WTC11 (cell line): ENCODE measurements around the gene KRT83.

Experiments used
- AFF4 ChIP-seq: sonication (generic); formaldehyde crosslinking; IDR thresholded peaks from 2 replicates; pipeline ENCODE4 v1.8.1; 2023; ENCODE audit warnings: mild to moderate bottlenecking, missing genetic modification reagents, borderline replicate concordance
- ARID4B ChIP-seq: sonication (generic); formaldehyde crosslinking; IDR thresholded peaks from 2 replicates; pipeline ENCODE4 v1.8.0; 2023; ENCODE audit warnings: missing genetic modification reagents, mild to moderate bottlenecking, borderline replicate concordance
- CREB1 ChIP-seq: sonication (generic); formaldehyde crosslinking; IDR thresholded peaks from 2 replicates; pipeline ENCODE4 v1.8.0; 2023; ENCODE audit warnings: mild to moderate bottlenecking, missing genetic modification reagents
- CTCF ChIP-seq: fragments of 200-600 bp; IDR thresholded peaks from 2 replicates; pipeline ENCODE4 v1.8.0; 2022; ENCODE audit warnings: antibody characterized with exemption
- E2F1 ChIP-seq: sonication (generic); formaldehyde crosslinking; IDR thresholded peaks from 2 replicates; pipeline ENCODE4 v1.8.0; 2022; ENCODE audit warnings: mild to moderate bottlenecking, missing genetic modification reagents
- ELF4 ChIP-seq: sonication (generic); formaldehyde crosslinking; IDR thresholded peaks from 2 replicates; pipeline ENCODE4 v1.8.1; 2022; ENCODE audit warnings: low read depth, mild to moderate bottlenecking, moderate library complexity, missing genetic modification reagents
- GTF2I ChIP-seq: fragments of 250-450 bp; sonication (Bioruptor Pico); conservative IDR thresholded peaks from 2 replicates; pipeline ENCODE4 v1.4.0; 2021; ENCODE audit warnings: mild to moderate bottlenecking
- JUN ChIP-seq: sonication (generic); formaldehyde crosslinking; IDR thresholded peaks from 2 replicates; pipeline ENCODE4 v1.8.0; 2023; ENCODE audit warnings: mild to moderate bottlenecking, missing genetic modification reagents
- SP1 ChIP-seq: sonication (generic); formaldehyde crosslinking; conservative IDR thresholded peaks from 2 replicates; pipeline ENCODE4 v1.8.1; 2022; ENCODE audit warnings: missing genetic modification reagents
- ZNF416 ChIP-seq: fragments of 250-450 bp; sonication (Bioruptor Pico); IDR thresholded peaks from 2 replicates; pipeline ENCODE4 v1.9.0; 2021; ENCODE audit warnings: mild to moderate bottlenecking, inconsistent platforms
- TF ChIP-seq, protein P1 (sequence below): sonication (generic); formaldehyde crosslinking; IDR thresholded peaks from 2 replicates; pipeline ENCODE4 v1.8.0; 2022; ENCODE audit warnings: mild to moderate bottlenecking, missing genetic modification reagents
- TF ChIP-seq, protein P2 (sequence below): sonication (generic); formaldehyde crosslinking; IDR thresholded peaks from 2 replicates; pipeline ENCODE4 v1.8.1; 2022; ENCODE audit warnings: low read depth, missing genetic modification reagents, borderline replicate concordance
- TF ChIP-seq, protein P3 (sequence below): sonication (generic); formaldehyde crosslinking; conservative IDR thresholded peaks from 2 replicates; pipeline ENCODE4 v1.8.1; 2022; ENCODE audit warnings: mild to moderate bottlenecking, missing genetic modification reagents

GRCh38 chr12:52264435-52264825 is 56.8 kb downstream of the KRT83 start:
- TF ChIP-seq CTCF, result no peak
- TF ChIP-seq ZNF416 (CRISPR knock-in tag), result no peak
- TF ChIP-seq CREB1, result no peak
- TF ChIP-seq ELF4 (CRISPR knock-in tag), result no peak
- no peak for TF ChIP-seq E2F1 (CRISPR knock-in tag)
- no peak for TF ChIP-seq SP1 (CRISPR knock-in tag)
- no peak for TF ChIP-seq GTF2I (CRISPR knock-in tag)
- TF ChIP-seq, protein P1, sequence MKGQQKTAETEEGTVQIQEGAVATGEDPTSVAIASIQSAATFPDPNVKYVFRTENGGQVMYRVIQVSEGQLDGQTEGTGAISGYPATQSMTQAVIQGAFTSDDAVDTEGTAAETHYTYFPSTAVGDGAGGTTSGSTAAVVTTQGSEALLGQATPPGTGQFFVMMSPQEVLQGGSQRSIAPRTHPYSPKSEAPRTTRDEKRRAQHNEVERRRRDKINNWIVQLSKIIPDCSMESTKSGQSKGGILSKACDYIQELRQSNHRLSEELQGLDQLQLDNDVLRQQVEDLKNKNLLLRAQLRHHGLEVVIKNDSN, result no peak
- TF ChIP-seq, protein P2, sequence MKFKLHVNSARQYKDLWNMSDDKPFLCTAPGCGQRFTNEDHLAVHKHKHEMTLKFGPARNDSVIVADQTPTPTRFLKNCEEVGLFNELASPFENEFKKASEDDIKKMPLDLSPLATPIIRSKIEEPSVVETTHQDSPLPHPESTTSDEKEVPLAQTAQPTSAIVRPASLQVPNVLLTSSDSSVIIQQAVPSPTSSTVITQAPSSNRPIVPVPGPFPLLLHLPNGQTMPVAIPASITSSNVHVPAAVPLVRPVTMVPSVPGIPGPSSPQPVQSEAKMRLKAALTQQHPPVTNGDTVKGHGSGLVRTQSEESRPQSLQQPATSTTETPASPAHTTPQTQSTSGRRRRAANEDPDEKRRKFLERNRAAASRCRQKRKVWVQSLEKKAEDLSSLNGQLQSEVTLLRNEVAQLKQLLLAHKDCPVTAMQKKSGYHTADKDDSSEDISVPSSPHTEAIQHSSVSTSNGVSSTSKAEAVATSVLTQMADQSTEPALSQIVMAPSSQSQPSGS (CRISPR knock-in tag), result no peak
- no peak for TF ChIP-seq AFF4 (CRISPR knock-in tag)
- TF ChIP-seq, protein P3, sequence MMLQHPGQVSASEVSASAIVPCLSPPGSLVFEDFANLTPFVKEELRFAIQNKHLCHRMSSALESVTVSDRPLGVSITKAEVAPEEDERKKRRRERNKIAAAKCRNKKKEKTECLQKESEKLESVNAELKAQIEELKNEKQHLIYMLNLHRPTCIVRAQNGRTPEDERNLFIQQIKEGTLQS (CRISPR knock-in tag), result no peak
- no peak for TF ChIP-seq ARID4B (CRISPR knock-in tag)
- TF ChIP-seq JUN (CRISPR knock-in tag), result no peak
